HuH-7.5 (cell line): ENCODE measurements around the gene FLVCR2.
"Not testable (repeated sequence)": the region's sequence is repeated elsewhere in the genome, so short reads cannot be mapped to it uniquely, and the experiment has no call there.

Experiments
- DNase-seq: peaks from one replicate; pipeline ENCODE4 v3.0.0; 2011; ENCODE audit warnings: low spot score

Gene FLVCR2

GRCh38 chr14:75591987-75592575, 13.7 kb downstream of the FLVCR2 start:
- DNase-seq = no peak

- no peak for DNase-seq
These were observed 16.8 kb downstream of the FLVCR2 start for GRCh38 chr14:75595226-75595625.

- DNase-seq = no peak
These were observed 18.7 kb downstream of the FLVCR2 start for GRCh38 chr14:75597149-75597548.

GRCh38 chr14:75600100-75600499, 21.7 kb downstream of the FLVCR2 start:
- not testable (repeated sequence) for DNase-seq

GRCh38 chr14:75601061-75601460, 22.6 kb downstream of the FLVCR2 start:
- DNase-seq = not testable (repeated sequence)

DNA sequence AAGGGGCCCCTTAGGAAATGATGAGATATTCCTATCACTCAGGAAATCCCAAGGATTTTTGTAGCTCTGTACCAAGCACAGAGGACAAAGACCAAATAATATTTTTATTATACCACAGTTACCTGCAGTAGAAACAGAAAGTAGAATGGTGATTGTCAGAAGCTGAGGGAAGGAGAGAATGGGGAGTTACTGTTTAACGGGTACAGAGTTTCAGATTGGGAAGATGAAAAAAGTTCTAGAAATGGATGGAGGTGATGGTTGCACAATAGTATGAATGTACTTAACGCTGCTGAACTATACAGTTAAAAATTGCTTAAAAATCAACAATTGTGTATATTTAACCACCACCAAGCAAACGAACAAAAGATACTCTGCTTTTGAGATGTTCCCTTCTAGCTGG, 24.1 kb downstream of the FLVCR2 start:
- DNase-seq = no peak

DNA sequence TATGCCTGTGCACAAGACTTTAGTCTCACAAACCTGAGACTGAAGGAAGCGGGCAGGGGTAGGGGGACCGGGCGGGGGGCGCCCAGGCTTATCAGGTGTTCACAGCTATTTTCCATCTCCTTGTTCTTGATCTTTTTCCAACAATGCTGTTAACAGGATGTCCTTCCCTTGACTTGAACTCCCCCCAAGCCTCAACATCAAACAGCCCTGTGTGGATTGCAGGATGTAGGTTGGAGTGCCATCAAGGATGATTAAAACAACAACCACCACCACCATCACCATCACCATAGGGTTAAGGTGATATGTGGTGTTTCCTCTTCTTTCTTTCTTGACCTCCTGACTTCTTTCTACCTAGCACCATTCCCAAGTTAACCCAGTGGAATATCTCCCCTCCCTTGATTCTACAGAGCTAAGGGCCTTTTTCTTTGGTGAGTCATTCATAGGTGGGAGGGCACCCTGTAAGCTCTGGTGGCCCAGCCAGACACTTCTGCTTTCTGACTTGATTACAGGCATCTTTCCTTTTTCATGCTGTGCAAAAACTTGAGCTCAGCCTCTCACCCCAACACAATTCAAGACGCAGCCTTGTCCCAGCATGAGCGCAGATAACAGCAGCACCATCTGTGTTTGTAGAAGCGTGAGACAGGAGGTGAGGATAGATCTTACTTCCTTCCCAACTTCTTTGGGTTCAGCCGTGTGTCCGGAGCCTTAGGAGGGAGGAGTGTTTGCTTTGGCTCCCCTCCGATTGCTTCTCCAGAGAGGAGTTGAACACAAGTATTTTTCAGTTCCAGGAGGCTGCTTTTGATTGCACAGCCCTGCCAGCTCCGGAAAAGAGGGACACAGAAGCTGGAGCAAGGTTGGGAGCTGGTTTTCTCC, 26.8 kb downstream of the FLVCR2 start:
- no peak for DNase-seq

DNA sequence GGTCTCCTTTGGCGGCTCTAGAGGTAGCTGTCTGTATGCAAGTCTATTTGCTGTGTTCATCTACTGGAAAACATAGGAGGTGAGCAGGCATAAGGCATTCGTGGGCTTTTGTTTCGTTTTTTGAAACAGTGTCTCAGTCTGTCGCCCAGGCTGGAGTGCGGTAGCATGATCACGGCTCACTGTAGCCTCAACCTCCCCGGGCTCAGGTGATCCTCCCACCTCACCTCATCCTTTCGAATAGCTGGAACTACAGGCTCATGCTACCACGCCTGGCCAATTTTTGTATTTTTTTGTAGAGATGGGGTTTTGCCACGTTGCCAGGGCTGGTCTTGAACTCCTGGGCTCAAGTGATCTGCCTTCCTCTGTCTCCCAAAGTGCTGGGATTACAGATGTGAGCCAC, 27.5 kb downstream of the FLVCR2 start:
- DNase-seq = no peak

- no peak for DNase-seq
These were observed 28.6 kb downstream of the FLVCR2 start for GRCh38 chr14:75607044-75607443.

GRCh38 chr14:75607842-75608640, 29.6 kb downstream of the FLVCR2 start:
- DNase-seq = no peak

GRCh38 chr14:75609116-75609515, 30.7 kb downstream of the FLVCR2 start:
- DNase-seq = no peak

DNA sequence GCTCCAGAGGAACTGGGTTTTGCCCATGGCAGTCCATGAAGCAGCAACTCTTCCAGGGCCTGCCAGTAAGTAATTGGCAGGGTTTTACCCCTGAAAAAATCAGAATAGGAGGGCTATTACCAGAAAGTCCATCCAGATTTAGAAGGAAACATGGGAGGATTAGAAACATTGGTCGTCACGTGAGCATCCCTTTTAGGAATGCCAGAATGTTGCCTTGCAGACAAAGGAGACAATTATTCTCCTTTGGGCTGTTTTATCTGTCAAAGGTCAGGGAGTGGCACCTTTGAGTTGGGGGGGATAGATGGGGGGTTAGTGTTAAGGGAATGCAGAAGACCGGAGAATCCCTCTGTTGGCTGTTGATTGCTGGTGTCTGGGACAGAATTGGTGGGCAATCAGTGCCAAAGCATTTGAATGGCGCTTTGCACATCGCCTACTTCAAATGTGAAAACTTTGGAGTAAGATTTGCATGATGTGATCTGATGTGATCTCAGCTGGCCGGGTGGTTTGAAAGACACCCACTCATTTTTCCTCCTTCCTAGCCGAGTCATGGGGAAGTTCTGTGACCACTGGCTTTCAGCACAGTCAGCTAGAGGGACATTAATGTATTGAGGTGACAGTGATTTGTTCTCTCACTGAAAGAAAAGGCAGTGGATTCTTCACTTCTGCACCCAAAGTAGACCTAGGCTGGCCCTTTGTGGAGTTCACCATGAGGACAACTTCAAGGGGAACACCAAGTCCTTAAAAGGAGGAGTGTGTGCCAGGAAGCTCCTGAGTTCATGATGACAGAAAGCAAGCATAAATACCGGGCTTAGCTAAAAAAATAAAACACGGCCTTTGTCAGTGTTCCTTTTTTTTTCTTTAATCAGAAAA, 31.4 kb downstream of the FLVCR2 start:
- no peak for DNase-seq

DNA sequence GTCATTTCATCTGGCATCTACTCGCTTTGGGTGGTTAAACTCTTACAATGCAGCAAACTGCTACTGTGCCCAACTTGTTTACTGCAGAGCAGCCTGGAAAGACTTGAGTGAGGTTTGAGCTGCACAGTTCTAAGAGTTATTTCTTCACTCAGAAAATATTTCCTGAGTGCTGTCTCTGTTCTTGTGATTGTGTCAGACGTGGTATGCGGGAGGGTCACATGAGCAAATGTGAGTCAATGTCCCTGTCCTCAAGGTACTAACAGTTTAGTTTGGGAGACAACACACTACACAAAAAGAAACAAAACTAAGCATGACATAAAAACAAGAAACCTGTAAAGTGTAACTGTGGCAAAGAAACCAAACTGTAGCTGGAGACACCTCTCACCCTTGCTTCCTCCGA, 32.4 kb downstream of the FLVCR2 start:
- no peak for DNase-seq

DNA sequence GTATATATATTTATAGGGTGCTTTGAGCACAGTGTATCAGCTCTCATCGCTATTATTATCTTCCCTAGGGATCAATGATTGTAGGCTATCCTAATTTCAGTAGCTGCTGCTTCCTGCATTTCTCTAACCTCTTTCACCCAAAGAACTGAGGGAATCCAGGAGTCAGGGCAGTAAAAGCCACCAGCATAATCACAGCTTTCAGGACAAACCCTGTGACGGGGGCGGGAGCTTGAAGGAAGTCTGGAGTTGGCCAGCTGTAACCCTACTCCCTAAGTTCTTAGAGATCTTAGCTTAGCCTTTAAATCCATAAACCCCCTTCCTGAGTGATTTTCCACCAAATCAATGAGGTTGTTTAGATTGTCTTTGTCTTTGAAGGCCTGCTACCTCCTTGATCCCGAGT, 33.7 kb downstream of the FLVCR2 start:
- DNase-seq = no peak

DNA sequence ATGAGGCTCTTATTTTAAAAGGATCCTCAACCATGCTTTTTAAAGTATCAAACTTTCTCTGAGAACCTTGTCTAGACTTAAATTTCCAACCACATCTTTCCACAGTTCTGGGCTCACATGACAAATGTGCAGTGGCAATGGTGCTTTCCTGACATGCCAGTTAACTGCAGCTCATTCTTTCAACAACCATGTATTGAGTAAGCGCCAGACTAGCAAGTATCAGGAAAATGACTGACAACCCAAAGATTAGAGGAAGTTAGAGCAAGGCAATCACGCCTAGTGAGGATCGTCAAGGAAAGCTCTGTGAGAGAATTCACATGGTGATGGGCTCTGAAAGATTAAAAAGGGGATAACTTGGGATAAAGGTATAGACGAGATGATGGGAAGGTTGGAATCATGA, 35.8 kb downstream of the FLVCR2 start:
- DNase-seq = no peak

GRCh38 chr14:75615200-75615599, 36.8 kb downstream of the FLVCR2 start:
- DNase-seq = no peak

- no peak for DNase-seq
These were observed 41.1 kb downstream of the FLVCR2 start for GRCh38 chr14:75619548-75619947.

DNA sequence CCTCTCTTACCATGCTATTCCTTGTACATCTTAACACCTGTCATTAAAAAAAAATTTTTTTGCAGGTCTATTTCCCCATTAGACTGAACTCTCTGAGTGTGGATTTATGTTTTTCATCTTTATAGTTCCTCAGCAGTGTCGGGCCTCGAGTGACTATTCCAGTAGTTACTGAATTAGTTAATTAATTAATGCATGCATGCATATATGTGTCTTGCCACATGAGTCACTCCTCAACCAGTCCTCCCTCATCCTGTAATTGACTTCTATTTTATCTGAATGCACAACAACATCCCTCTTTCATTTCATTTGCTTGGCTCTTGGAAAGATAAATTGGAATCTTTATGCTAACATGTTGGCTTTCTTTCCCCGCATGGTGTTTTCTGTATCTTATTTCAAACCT, 46.6 kb downstream of the FLVCR2 start:
- no peak for DNase-seq

DNA sequence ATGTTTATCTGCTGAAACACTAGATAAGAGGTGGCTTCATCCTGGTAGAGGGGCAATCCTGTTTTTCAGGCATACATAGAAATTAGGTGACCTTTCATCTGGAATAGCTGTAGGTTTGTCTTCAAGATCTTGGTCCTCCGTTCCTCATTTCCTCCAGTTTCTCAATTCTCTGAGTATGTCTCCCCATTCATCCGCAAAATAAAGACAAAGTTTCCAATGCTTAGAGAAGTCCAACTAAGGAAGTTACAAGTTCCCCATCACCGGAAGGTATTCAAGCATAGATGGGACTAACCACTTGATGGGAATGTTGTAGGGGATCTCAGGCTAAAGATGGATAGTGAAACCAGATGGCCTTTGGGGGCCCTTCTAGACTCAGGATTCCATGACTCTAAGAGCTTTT, 48.0 kb downstream of the FLVCR2 start:
- no peak for DNase-seq

- no peak for DNase-seq
These were observed 48.4 kb downstream of the FLVCR2 start for GRCh38 chr14:75626863-75627262.

DNA sequence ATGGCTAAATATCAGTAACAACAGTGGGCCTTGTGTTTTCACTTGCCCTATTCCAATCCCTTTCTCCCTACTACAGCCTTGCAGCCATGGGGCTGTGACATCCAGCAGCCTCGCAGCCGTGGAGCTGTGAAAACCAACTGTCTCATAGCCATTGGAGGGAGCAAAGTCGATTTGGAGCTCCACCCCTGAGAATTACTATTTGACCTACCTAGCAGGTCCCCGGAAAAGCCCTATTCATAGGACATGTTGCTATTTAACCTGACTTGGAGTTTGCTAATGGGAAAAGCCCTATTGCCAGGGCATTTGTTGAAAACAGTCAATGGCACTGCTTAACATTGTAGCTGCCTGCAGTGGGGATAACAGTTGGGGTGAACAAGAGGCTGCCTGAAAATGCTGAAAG, 49.0 kb downstream of the FLVCR2 start:
- no peak for DNase-seq

GRCh38 chr14:75628816-75629215, 50.4 kb downstream of the FLVCR2 start:
- no peak for DNase-seq
